HL-60 (cell line): ENCODE measurements around the gene PCIF1.
A peak's percentile ranks its signal among the peaks of the same experiment; 100 is the strongest.
"Not testable (repeated sequence)": the region's sequence is repeated elsewhere in the genome, so short reads cannot be mapped to it uniquely, and the experiment has no call there.

Source experiments
- DNase-seq, 2 experiments: peaks; one replicate each; pipeline ENCODE4 v3.0.0-alpha.2; 2010 to 2020; ENCODE audit warnings: low read depth in 1 of 2, low spot score in 1 of 2
- H3K27ac ChIP-seq: fragments of 250-450 bp; sonication (Bioruptor Pico); replicated peaks from 2 replicates; pipeline ENCODE4 v1.5.1; 2020; ENCODE audit warnings: mild to moderate bottlenecking, moderate library complexity
- H3K27me3 ChIP-seq: fragments of 250-450 bp; sonication (Bioruptor Pico); 2 replicates; pipeline ENCODE4 v1.5.1; 2021; ENCODE audit warnings: mild to moderate bottlenecking, moderate library complexity; ENCODE audit not compliant: insufficient read depth, poor library complexity, severe bottlenecking
- H3K4me3 ChIP-seq: replicated peaks from 2 replicates; pipeline ENCODE4 v1.5.1; 2011; ENCODE audit warnings: mild to moderate bottlenecking, control low read depth, low read length; ENCODE audit not compliant: insufficient read depth
- CTCF ChIP-seq: IDR thresholded peaks from one replicate; pipeline ENCODE4 v1.5.1; 2011; ENCODE audit warnings: low read length, control low read depth, inconsistent platforms; ENCODE audit not compliant: insufficient read depth
- GABPA ChIP-seq: IDR thresholded peaks from 2 replicates; pipeline ENCODE4 v1.6.1; 2012; ENCODE audit warnings: low read depth
- POLR2AphosphoS5 ChIP-seq: IDR thresholded peaks from 2 replicates; pipeline ENCODE4 v1.6.1; 2012; ENCODE audit warnings: low read depth
- SPI1 ChIP-seq: IDR thresholded peaks from 2 replicates; pipeline ENCODE4 v1.6.1; 2012; ENCODE audit warnings: low read depth, mild to moderate bottlenecking, borderline replicate concordance
- TF ChIP-seq, protein P1 (sequence below): IDR thresholded peaks from 2 replicates; pipeline ENCODE4 v1.6.1; 2012; ENCODE audit warnings: low read depth; ENCODE audit not compliant: insufficient replicate concordance

PCIF1 gene

DNA sequence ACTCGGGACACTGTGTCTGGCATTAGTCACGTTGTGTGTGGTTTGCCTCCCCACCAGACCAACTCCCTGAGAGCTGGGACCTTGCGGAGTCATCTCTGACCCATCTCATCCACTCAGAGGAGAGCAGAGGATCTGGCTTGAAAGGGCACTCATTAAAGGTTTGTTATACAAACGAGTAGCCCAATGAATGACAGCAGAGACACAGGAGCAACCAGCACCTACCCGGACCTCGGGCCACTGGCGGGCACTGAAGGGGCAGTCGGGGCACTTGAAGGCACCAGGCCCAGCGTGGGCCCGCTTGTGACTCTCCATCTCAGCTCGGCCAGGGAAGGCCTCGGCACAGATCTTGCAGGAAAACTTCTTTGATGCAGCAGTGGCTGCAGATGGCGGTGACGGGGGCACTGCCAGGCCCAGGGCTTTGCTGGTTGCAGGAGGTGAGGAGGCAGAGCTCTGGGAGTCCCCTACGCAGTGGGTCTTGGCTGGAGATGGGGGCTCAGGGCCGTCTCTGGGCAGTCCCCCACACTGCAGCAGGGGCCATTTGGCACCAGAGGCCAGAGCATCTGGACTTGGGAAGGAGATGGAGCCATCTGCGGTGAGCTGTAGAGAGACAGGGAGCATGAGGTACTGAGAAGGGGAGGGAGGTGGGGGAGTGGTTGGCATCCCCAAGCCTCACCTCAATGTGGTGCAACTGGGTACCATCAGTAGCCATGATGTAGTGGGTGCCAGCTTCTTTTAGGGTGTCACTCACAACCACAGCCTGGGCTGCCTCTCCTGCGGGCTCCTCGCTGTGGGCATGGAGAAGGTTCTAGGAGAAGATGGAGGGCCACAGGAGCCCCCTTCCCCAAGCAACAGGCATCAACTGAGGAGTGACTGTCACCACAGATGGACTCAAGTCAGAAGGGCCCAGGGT, 17.7 kb downstream of the PCIF1 start:
- TF ChIP-seq SPI1 (no peak), POLR2AphosphoS5 (peak; percentile 29; the same call in 1 of the 2 replicates)
- TF ChIP-seq, protein P1, sequence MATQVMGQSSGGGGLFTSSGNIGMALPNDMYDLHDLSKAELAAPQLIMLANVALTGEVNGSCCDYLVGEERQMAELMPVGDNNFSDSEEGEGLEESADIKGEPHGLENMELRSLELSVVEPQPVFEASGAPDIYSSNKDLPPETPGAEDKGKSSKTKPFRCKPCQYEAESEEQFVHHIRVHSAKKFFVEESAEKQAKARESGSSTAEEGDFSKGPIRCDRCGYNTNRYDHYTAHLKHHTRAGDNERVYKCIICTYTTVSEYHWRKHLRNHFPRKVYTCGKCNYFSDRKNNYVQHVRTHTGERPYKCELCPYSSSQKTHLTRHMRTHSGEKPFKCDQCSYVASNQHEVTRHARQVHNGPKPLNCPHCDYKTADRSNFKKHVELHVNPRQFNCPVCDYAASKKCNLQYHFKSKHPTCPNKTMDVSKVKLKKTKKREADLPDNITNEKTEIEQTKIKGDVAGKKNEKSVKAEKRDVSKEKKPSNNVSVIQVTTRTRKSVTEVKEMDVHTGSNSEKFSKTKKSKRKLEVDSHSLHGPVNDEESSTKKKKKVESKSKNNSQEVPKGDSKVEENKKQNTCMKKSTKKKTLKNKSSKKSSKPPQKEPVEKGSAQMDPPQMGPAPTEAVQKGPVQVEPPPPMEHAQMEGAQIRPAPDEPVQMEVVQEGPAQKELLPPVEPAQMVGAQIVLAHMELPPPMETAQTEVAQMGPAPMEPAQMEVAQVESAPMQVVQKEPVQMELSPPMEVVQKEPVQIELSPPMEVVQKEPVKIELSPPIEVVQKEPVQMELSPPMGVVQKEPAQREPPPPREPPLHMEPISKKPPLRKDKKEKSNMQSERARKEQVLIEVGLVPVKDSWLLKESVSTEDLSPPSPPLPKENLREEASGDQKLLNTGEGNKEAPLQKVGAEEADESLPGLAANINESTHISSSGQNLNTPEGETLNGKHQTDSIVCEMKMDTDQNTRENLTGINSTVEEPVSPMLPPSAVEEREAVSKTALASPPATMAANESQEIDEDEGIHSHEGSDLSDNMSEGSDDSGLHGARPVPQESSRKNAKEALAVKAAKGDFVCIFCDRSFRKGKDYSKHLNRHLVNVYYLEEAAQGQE = no peak
- Histone ChIP-seq H3K4me3 (no peak overlapping the region), H3K27ac (no peak overlapping the region), H3K27me3 (no peaks in the 10 kb centered on the region)
- DNase-seq = no peak

DNA sequence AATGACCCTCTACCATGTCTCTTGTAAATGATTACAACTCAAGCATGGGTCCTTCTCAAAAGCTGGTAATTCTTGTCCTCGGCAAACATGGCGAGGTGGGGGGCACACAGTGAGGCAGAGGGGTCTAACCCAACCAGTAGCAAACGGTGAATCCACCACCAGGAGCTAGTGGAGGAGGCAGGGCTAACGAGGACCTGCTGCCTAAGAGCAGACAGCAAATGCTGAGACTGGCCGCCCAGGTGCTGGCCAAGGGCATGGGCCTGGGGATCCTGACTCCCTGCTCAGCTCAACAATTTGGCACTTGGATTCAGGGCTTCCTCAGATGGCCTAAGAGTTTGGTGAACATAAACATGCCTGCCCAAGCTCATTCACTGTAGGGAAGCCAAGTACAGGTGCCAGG, 18.4 kb downstream of the PCIF1 start:
- TF ChIP-seq GABPA (no peak), POLR2AphosphoS5 (no peak), CTCF (no peak), SPI1 (no peak)
- TF ChIP-seq, protein P1 = no peak
- Histone ChIP-seq H3K27me3 (no peaks in the 10 kb centered on the region), H3K4me3 (no peak overlapping the region), H3K27ac (no peak overlapping the region)
- DNase-seq = no peak

- no peak for DNase-seq
- TF ChIP-seq SPI1 (no peak), POLR2AphosphoS5 (no peak), GABPA (no peak), CTCF (no peak)
- TF ChIP-seq, protein P1 = no peak
- H3K27me3 ChIP-seq = no peaks in the 10 kb centered on the region
- no peak overlapping the region for H3K27ac ChIP-seq
- H3K4me3 ChIP-seq = no peak overlapping the region
Observed at GRCh38 chr20:45953672-45954071, 19.2 kb downstream of the PCIF1 start.

- not testable (repeated sequence) for H3K27me3 ChIP-seq, H3K27ac ChIP-seq, H3K4me3 ChIP-seq, DNase-seq
Observed at GRCh38 chr20:45956326-45956725, 21.8 kb downstream of the PCIF1 start.
